H1 (cell line): ENCODE data around the gene PIP5K1B. TPM values are rescaled to one million over a fixed set of nuclear protein-coding genes. Genes with fewer than 3 reads are reported as not detected.

Experiments used
- CTBP2 ChIP-seq: IDR thresholded peaks from 2 replicates; pipeline ENCODE4 v1.7.0; 2011; ENCODE audit warnings: borderline replicate concordance, mild to moderate bottlenecking, moderate library complexity, mixed read lengths, low read length; ENCODE audit not compliant: insufficient read depth, insufficient read length
- GTF2F1 ChIP-seq: IDR thresholded peaks from 2 replicates; pipeline ENCODE4 v1.6.1; 2012; ENCODE audit warnings: low read depth, low read length, improper control_type of control experiment, borderline replicate concordance
- SP1 ChIP-seq: IDR thresholded peaks from 2 replicates; pipeline ENCODE4 v1.6.1; 2011; ENCODE audit warnings: low read depth, low read length
- polyA plus RNA-seq, 7 experiments: library from polyadenylated mRNA; depleted of rRNA in 3 of 7; stranded (reverse) in 5 of 7; unstranded in 2 of 7; fragments of >200 nt in 5 of 7; fragments of 200-250 nt in 2 of 7; gene quantifications; 1 replicate in 5 of 7; 2 replicates in 1 of 7; 4 replicates in 1 of 7; pipeline versions ENCODE4 v1.2.1 to v1.2.3, GENCODE V29; 2011 to 2013; ENCODE audit warnings: missing spikeins in 2 of 7, mixed read lengths in 2 of 7
- total RNA-seq: library from RNA; stranded (reverse); fragmentation: NEBNext Ultra II Directional; extraction: Animal tissue kit (Norgen Biotek cat#: 25700); gene quantifications from 2 replicates; pipeline ENCODE4 v1.2.1, GENCODE V29; 2021

PIP5K1B gene
- total and polyA plus RNA-seq, 2 of the 8 experiments (the other 6 are each of a cell fraction or from before 2014, with no cell fraction given), result 4.7 to 7.7 TPM

DNA sequence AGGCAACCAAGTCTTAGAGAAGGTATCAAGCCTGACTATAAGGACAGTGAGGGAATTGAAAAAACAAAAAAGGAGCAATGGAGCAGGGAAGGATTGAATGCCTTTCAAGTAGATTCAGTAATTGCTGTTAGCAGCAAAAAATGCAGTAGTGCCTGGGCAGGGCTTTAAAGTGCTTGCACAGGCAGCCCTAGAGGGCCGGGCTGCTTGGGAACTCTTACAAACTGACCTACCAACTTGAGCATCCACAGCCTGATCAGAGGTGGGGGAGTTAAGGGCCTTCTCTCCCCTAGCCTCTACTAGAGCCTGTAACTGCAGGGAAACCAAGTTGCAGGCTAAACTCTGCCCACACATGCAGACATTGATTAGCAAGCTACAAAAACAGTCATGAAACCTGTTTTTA, 349.9 kb downstream of the PIP5K1B start (continued):
- no peak for TF ChIP-seq CTBP2
- TF ChIP-seq GTF2F1, result no peak
- TF ChIP-seq SP1, result no peak
